Transverse colon (tissue), 4 donors: ENCODE results near the gene LRP11. TPM values are rescaled to one million over a fixed set of nuclear protein-coding genes. Genes with fewer than 3 reads are reported as not detected.

Experiments
- DNase-seq: peaks from one replicate; pipeline ENCODE4 v3.0.0-alpha.2; 2019
- H3K27ac ChIP-seq, 4 donors: fragments of 200-600 bp; sonication (generic); 2 replicates each; pipeline ENCODE4 v1.5.1; 2016 to 2018; ENCODE audit warnings: inconsistent platforms in 4 of 4
- H3K27me3 ChIP-seq: fragments of 200-600 bp; sonication (generic); 2 replicates; pipeline ENCODE4 v1.5.1; 2017; ENCODE audit warnings: inconsistent platforms
- H3K36me3 ChIP-seq, 4 donors: fragments of 200-600 bp; sonication (generic); 2 replicates each; pipeline ENCODE4 v1.5.1; 2017 to 2019; ENCODE audit warnings: inconsistent platforms in 4 of 4
- H3K4me1 ChIP-seq, 4 donors: fragments of 200-600 bp; sonication (generic); 2 replicates each; pipeline ENCODE4 v1.5.1; 2017 to 2020; ENCODE audit warnings: inconsistent platforms in 4 of 4
- H3K4me3 ChIP-seq, 4 donors: fragments of 200-600 bp; sonication (generic); 1 replicate in 1 of 4; 2 replicates in 3 of 4; pipeline versions ENCODE4 v1.5.1 to v1.6.1; 2017 to 2019; ENCODE audit warnings: inconsistent platforms in 4 of 4
- H3K9me3 ChIP-seq, 2 donors: fragments of 200-600 bp; sonication (generic); 2 replicates each; pipeline ENCODE4 v1.5.1; 2017 to 2019; ENCODE audit warnings: inconsistent platforms in 2 of 2
- EP300 ChIP-seq: sonication (generic); formaldehyde crosslinking; IDR thresholded peaks from one replicate; pipeline ENCODE4 v1.6.1; 2017; ENCODE audit warnings: antibody characterized with exemption, low read depth
- POLR2A ChIP-seq: fragments of 450-650 bp; IDR thresholded peaks from one replicate; pipeline ENCODE4 v1.6.1; 2016; ENCODE audit warnings: antibody characterized with exemption, mild to moderate bottlenecking, moderate library complexity
- POLR2AphosphoS5 ChIP-seq, 3 donors: sonication (generic); formaldehyde crosslinking; IDR thresholded peaks; one replicate each; pipeline ENCODE4 v1.6.1; 2016; ENCODE audit warnings: antibody characterized with exemption in 3 of 3
- WGBS, 2 donors: methylation state at CpG; one replicate each; pipeline ENCODE4 v1.1.5; 2018; ENCODE audit warnings: low coverage in 1 of 2; 5-methylcytosine and 5-hydroxymethylcytosine counted together
- in situ Hi-C, 4 donors: fragments of 200-750 bp; cut with MboI; loops; one replicate each; pipeline versions ENCODE4 v1.15.0 to v1.15.1; 2017; ENCODE audit warnings: low sequenced_read_pairs in 3 of 4, low pct_ligation_motif_present in 1 of 4, low pct_unique_long_range_greater_than_20kb in 1 of 4
- intact Hi-C: fragments of 100-400 bp; cut with DNase I; formaldehyde crosslinking; loops from one replicate; pipeline ENCODE4 v1.15.1; 2023; ENCODE audit warnings: low total_unique reads
- total RNA-seq, 4 donors: library from RNA; depleted of rRNA; stranded (reverse); fragments of >200 nt; gene quantifications; one replicate each; pipeline ENCODE4 v1.1.0, GENCODE V29; 2016
- TF ChIP-seq, protein P1 (sequence below), 5 experiments: fragments of 200-600 bp in 3 of 5; fragments of 450-650 bp in 2 of 5; sonication (generic) in 3 of 5; IDR thresholded peaks; 1 replicate in 2 of 5; 2 replicates in 3 of 5; pipeline ENCODE4 v1.5.1; 2016 to 2017; ENCODE audit warnings: antibody characterized with exemption in 5 of 5, inconsistent platforms in 3 of 5, mild to moderate bottlenecking in 2 of 5, moderate library complexity in 1 of 5

LRP11 gene
- total RNA-seq, 4 donors from 2014 or later = 2.2 to 50.5 (median 21.2) TPM

DNA sequence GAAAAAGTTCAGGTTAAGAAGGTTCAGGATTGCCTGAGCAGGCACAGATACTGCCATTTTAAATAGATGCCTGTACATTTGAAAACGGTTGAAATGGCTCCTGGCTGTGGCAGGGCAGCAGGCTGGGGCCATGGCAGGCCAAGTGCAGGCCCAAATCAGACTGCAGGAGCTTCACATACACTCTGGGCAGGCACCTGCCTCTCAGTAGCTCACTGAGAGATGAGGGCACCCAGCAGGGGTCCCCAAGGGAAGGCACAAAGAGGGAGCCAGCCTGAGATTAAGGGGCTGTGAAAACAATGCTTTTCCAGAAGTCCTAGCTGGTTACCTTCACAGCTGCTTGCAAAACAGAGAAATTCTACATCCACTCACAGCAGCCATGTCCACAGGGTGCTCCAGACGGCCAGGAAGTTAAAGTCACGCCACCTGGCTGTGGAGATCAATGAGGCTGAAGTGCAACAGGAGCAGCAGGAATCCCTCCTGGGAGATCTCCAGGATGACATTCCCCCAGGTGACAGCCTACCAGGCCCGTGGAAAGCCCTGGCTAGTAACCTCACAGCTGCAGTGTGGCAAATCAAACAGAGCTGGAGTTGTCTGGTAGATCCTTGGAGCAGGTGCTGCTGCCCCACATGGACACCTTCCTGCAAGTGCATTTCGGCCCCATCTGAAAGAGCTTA is 39.9 kb upstream of the LRP11 start:
- 71% methylated on average over 5 of the region's 5 CpGs; no CpG with 5 or more reads in 1 of the 2 donors for WGBS, 2 donors
- Histone ChIP-seq H3K9me3 (peaks cover 0 to 12% of the 10 kb centered on the region in 2 donors), H3K27me3 (no peaks in the 10 kb centered on the region), H3K36me3 (no peaks in the 10 kb centered on the region), H3K4me1 (no peaks in the 10 kb centered on the region), H3K27ac (no peak overlapping the region), H3K4me3 (no peak overlapping the region)
- intact Hi-C loops (no loop called here), in situ Hi-C loops (no loop called here)
- DNase-seq = no peak
- TF ChIP-seq EP300 = no peak
- TF ChIP-seq POLR2AphosphoS5 (IDR thresholded peaks at IDR 0.05) = no peak
- no peak for TF ChIP-seq POLR2A
- TF ChIP-seq, protein P1, sequence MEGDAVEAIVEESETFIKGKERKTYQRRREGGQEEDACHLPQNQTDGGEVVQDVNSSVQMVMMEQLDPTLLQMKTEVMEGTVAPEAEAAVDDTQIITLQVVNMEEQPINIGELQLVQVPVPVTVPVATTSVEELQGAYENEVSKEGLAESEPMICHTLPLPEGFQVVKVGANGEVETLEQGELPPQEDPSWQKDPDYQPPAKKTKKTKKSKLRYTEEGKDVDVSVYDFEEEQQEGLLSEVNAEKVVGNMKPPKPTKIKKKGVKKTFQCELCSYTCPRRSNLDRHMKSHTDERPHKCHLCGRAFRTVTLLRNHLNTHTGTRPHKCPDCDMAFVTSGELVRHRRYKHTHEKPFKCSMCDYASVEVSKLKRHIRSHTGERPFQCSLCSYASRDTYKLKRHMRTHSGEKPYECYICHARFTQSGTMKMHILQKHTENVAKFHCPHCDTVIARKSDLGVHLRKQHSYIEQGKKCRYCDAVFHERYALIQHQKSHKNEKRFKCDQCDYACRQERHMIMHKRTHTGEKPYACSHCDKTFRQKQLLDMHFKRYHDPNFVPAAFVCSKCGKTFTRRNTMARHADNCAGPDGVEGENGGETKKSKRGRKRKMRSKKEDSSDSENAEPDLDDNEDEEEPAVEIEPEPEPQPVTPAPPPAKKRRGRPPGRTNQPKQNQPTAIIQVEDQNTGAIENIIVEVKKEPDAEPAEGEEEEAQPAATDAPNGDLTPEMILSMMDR (IDR thresholded peaks at IDR 0.05) = no peak

DNA sequence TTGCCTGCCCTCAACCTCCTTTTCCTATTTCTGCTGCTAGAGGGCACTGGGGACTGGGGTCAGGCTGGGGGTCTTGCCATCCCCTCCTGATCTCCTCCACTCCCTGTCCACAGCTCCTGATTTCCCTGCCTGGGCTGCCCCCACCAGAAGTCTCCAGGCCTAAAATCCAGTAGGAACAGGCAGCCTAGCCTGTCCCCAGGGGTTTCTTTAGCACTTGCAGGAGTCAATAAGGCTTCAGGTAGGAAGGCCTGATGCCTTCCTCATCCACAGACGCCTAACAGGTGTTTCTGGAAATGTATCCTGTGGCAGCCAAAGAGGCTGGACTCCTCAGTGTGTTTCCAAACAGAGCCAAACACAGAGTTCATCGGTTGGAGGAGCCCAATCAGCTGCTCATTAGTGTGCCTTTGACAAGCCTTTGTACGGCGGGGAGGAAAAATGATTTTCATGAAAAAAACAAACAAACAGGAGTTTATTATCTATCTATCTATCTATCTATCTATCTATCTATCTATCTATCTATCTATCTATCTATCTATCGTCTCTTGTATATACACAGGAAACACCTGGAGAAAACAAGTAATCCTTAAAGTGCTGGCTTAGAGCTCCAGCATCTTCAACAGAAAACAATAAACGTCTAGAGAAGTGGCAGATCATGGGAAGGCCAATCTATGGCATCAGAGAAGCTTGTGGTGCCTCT is 37.4 kb upstream of the LRP11 start:
- no peak for DNase-seq
- Histone ChIP-seq H3K4me1 (peaks cover 4 to 15% (median 13%) of the 10 kb centered on the region in 4 donors), H3K27me3 (no peaks in the 10 kb centered on the region), H3K36me3 (no peaks in the 10 kb centered on the region), H3K4me3 (no peak overlapping the region), H3K27ac (no peak overlapping the region), H3K9me3 (no peaks in the 10 kb centered on the region)
- intact Hi-C loops = no loop called here
- WGBS, 2 donors = 87% methylated on average over 2 to 6 of the region's 6 CpGs
- in situ Hi-C loops = no loop called here
- TF ChIP-seq POLR2AphosphoS5 (IDR thresholded peaks at IDR 0.05) (no peak), EP300 (no peak), POLR2A (no peak)
- TF ChIP-seq, protein P1 (IDR thresholded peaks at IDR 0.05) = no peak

DNA sequence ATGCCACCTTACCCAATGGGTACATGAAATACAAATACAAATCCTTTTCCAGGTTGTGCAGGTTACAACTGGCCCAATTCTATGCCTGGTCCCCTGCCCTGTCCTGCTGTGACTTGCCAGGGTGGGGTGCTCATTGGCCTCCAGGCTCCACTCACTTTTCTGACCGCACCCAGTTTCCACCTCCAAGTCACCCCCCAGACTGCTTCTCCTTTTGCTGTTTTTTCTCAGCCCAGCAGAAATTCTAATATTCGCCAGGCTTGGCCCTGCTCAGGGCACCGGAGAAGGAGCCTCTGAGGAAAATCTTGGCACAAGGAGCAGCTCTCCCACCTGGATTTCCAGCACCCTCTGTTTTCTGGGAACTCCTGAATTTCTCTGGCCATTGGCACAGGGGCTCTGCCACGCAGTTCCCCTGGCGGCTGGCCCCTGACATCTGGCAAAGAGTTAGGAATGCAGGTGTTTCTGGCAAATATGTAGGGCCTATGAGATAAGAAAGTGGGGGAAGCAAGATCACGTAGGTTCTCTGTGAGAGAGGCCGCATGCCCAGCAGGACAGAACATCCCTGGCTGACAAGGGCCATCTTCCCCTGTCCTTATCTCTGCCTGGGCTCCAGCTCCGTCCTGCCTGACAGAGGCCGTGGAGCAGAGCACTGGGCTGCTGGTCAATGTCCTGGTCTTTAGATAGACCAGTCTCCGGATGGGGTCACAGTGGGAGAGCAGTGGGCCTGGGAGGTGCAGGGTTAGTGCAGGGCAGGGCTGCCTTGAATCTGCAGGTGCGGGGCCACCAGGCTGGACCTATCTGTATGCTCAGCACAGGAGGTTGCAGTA is 36.7 kb upstream of the LRP11 start:
- no peaks in the 10 kb centered on the region for H3K27me3 ChIP-seq
- intact Hi-C loops (no loop called here), in situ Hi-C loops (no loop called here)
- DNase-seq = no peak
- TF ChIP-seq POLR2A = no peak
- no peak for TF ChIP-seq POLR2AphosphoS5 (IDR thresholded peaks at IDR 0.05)
- TF ChIP-seq EP300 = no peak
- TF ChIP-seq, protein P1 (IDR thresholded peaks at IDR 0.05) = no peak
- peaks cover 12 to 21% (median 20%) of the 10 kb centered on the region in 4 donors for H3K4me1 ChIP-seq
- no peak overlapping the region for H3K27ac ChIP-seq
- WGBS, 2 donors = 91% methylated on average over 11 of the region's 11 CpGs; no CpG with 5 or more reads in 1 of the 2 donors
- H3K36me3 ChIP-seq = no peaks in the 10 kb centered on the region
- no peak overlapping the region for H3K4me3 ChIP-seq
- H3K9me3 ChIP-seq = no peaks in the 10 kb centered on the region

DNA sequence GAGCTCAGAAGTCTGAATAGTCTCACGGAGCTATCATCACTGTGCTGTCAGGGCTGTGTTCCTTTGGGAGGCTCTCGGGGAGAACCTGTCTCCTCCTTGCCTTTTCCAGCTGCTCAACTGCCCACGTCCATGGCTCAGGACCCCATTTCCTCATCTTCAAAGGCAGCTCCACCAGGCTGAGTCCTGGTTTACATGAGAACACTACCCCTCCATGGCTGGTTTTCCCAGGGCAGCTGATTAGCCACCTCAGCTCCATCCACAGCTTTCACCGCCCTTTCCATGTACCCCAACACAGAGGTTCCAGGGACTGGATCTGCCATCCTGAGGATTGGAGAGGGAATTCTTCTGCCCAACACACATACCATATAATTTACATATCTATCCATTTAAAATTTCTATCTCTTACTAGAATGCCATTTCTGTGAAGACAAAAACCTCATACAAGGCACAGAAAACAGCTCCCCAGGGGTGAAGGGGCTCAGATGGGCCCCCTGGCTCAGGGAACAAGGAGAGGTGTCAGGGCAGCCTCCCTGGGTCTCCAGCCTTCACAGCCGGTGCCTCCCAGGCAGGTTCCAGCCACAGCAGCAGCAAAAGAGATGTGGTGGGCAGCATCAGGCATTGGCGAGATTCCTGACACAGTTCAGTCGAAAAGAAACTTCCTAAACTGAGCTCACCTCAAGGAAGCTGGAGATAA is 35.9 kb upstream of the LRP11 start:
- no peaks in the 10 kb centered on the region for H3K9me3 ChIP-seq
- in situ Hi-C loops (no loop called here), intact Hi-C loops (no loop called here)
- no peaks in the 10 kb centered on the region for H3K27me3 ChIP-seq
- H3K4me1 ChIP-seq = peaks cover 19 to 29% (median 27%) of the 10 kb centered on the region in 4 donors
- TF ChIP-seq, protein P1 (IDR thresholded peaks at IDR 0.05) = no peak
- TF ChIP-seq POLR2AphosphoS5 (IDR thresholded peaks at IDR 0.05) = no peak
- TF ChIP-seq EP300 = no peak
- TF ChIP-seq POLR2A = no peak
- H3K36me3 ChIP-seq = no peaks in the 10 kb centered on the region
- no peak overlapping the region for H3K27ac ChIP-seq
- 67 to 84% methylated on average over 1 to 7 of the region's 7 CpGs for WGBS, 2 donors
- H3K4me3 ChIP-seq = no peak overlapping the region
- DNase-seq = no peak
